UCSD-AML1 (cell line): ENCODE measurements around the gene SPOCK1.

Experiments used
- DNase-seq: peaks from one replicate; lab custom pipeline; 2025; ENCODE audit not compliant: unreplicated experiment; lab: John Stamatoyannopoulos, UW

SPOCK1 gene

DNA sequence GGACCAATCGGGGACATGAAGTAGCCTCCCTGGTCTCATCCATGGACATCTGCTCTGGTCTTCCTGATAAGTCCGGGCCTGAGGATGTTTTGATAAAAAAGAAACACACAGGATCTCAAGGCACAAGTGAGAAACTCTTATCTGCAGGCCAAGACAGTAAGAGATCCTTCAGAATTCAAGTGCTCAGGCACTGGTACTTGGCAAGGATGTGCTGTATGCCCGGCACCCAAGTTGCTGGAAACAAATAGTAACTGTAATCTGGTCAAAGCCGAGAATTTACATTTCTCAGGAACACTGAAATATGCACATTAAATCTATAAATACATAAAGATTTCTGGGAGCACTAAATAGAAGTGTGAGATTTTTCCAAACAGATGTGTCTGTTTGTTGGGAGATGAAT is 165.7 kb downstream of the SPOCK1 start:
- no peak for DNase-seq

DNA sequence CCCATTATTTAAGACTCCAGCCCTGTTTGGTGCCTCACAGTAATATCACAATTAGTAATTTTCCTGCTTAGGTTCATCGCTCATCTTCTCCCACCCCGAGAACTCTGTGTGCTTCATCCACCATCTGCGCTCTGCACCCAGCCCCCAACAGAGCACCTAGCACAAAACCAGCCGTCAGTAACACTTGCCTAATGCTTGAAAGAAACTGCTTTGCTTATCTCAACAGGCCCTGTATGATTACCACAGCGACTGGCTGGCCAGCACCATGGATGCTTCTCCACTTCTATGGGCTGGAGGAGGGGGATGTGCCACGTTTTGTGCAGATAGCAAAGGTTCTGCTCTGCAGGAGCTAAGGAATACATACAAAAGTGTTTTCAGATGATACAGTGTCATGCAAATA is 166.8 kb downstream of the SPOCK1 start:
- DNase-seq: no peak

DNA sequence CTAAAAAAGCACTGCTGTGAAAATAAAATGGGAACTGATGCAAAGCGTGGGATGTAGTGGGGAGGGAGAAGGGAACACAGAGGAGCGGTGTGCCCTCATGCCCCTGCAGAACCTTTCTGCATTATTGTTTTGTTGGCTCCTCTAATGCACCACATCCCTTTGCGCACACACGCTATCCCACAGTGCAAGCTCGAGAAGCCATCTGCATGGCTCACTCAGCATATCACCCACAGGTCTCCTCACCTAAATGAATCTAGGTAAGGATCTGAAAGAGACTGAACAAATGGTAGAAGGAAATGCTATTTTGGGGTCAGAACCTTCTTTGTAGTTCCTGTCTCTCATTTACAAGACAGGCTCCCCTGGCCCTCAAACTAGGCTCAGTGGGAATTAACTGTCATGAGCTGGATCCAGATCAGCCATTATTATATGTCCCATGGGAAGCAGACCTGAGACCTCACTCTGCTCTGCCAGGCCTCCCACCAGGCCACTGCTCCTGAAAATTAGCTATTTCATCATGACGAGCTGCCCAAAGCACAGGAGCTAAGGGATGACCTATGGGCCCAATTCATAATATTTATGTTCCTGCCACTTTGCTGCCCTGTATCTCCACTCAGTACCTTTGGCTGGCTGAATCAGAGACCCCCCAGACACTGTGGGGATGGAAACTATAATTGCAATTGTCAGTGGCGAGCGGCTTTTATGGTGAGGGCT is 169.4 kb downstream of the SPOCK1 start:
- no peak for DNase-seq

- DNase-seq: no peak
Measured at GRCh38 chr5:137328991-137329390, 170.1 kb downstream of the SPOCK1 start.

GRCh38 chr5:137328463-137328862 is 170.7 kb downstream of the SPOCK1 start:
- no peak for DNase-seq

- no peak for DNase-seq
Measured at GRCh38 chr5:137325721-137326120, 173.4 kb downstream of the SPOCK1 start.

DNA sequence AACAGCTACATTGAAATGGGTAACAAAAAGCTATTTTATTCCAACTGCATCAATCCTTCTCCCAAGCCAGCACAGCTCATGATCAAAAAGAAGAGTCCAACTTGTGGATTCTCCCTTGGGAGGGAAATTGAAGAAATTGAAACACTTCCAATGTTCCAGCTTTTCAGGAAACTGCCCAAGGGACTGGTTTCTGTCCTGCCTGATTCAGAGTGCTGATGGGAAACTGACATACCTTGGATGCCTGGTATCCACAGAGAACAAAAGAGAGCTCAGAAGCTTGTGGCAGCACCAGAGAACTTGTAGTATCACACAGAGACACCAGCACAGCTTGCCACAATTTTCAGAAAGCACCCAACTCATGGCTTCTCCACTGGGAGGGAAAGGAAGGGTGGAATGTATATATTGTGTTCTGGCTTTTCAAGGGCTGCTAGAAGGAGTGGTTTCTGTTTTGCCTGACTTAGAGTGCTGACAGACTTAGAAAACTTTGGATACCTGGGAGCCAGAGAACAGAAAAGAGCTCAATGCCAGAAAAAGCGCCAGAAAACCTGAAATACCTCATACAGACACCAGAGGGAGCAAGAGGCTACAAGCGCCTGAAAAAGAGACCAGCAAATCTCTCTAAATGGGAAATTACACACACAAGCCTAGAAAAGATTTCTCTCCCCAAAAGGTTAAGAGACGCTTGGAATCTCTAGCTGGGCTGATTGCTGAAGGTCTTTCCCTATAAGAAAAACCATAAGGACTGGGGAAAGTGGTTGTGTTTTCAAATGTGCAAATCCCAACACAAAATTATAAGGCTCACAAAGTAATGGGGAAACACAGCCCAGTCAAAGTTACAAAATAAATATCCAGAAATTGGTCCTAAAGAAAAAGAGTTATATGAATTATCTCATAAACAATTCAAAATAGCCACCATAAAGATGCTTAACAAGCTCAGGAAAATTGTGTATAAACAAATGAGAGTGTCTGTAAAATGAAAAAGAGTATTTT is 178.8 kb downstream of the SPOCK1 start:
- no peak for DNase-seq

DNA sequence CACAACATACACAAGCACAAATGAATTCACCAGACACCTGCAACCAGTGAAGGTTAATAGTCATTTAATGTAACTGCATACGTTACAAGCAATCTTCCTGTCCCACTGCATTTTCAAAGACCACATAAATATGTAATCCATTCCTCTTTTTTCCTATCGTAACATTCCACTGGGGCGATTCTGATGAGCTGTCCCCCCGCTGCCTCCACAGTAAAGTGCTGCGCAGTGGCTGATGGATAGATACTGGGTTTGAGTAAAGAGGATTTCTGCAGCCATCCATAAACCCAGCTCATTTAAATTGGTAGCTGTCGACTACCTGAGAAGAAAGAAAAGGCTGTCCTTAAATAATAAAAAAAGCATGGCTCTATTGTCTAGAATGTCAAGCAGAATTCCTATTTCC is 181.1 kb downstream of the SPOCK1 start:
- DNase-seq: no peak

DNA sequence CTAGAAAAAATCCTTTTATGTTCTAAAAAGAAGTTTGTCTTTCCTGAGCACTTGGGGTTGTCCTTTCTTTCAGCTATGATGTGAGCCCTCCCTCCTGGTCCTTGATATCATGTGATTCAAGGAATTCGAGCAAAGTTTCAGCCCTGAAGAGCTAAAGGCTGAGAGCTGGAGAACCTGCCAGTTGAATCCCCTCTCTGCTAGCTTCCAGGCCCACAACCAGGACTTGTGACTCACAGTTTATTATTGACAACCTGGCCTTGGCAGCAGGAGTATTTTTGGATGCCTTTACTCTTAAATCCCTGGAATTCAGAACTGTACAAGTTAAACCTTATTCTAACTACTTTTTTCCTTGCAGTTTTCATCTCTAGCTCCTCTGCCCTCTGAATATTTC is 182.8 kb downstream of the SPOCK1 start:
- DNase-seq: no peak

- DNase-seq: no peak
Measured at GRCh38 chr5:137315534-137316345, 183.4 kb downstream of the SPOCK1 start.

DNA sequence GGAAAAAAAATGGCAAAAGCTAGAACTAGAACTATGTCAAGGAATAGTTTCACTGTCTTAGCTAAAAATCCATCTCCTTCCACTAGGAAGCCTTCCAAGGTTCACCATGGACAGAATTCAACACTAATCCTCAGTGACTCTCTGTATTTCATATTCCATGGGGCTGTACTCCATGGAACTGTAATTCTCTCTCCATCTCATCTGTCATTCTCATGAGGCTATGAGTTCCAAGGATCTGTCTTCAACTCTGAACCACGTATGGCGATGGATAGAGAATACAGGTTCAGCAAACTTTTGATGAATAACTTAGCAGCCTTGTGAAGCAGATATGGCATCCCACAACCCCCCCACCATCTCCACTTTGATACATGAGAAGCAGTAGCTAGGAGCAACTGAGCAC is 184.0 kb downstream of the SPOCK1 start:
- no peak for DNase-seq

DNA sequence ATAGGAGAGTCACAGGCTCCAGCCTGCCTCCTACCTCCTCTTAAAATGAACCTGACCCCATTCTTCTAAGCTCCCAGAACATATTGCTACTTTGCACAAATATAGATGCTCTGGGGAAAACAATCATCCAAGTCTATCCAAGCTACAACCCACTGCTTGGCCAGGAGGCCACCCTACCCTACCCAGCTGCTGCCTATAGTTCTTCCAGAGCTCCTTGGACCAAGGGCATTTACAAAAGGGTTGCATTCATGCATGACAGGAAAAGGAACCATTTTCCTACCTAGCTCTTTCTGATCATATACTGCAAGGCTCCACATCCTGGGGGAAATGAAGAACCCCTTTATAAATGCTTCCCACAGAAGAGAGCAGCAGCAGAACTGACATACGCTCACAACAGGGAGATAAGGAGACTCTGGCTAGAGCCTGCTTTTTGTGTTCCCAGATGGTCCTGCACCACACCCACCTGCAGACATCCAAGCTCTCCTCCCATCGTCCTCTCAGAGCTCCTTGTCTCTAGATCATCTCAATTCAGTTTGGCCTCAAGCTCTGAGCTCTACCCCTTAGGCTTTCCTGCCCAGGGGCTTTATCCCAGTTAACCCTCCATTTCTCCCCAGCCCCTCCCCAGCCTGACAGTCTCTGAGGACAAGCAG is 185.5 kb downstream of the SPOCK1 start:
- no peak for DNase-seq

- no peak for DNase-seq
Measured at GRCh38 chr5:137312011-137312410, 187.1 kb downstream of the SPOCK1 start.

DNA sequence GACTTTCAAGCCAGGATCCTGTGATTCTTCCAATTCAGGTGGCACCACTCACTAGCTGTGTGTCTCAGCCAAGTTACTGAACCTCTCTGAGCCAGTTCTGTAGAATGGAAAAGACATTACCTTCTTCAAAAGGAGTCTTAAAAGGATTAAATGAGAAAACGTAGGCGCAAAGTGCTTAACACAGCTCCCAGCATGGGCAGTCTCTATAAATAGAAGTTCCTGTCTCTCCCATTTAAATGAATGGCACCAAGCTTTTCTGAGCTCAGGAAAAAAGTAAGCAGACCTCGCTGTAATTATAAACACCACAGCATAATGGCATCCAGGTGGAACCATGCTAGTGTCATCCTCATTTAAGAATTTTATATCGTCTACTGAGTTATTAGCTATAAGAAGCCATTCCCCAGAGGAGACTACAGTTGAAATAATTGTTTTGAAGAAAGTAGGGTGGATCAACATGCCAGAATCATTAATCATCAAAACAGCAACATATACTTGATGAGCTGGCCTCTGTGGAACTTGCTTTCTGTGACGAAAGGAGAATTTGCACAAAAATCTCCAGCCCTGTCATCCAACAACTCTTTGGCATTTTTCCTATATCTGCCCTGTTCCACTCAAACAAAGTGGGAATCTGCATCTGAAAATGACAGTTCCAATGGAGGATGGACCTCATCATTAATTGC is 188.9 kb downstream of the SPOCK1 start:
- no peak for DNase-seq

GRCh38 chr5:137309290-137309689 is 189.8 kb downstream of the SPOCK1 start:
- DNase-seq: no peak

GRCh38 chr5:137308311-137308710 is 190.8 kb downstream of the SPOCK1 start:
- DNase-seq: no peak

GRCh38 chr5:137306903-137307302 is 192.2 kb downstream of the SPOCK1 start:
- no peak for DNase-seq

GRCh38 chr5:137305971-137306602 is 193.0 kb downstream of the SPOCK1 start:
- no peak for DNase-seq

- no peak for DNase-seq
Measured at GRCh38 chr5:137304226-137304874, 194.8 kb downstream of the SPOCK1 start.
